CD14-positive monocyte (primary cell): ENCODE data around the gene TNFAIP8L2. TPM values are rescaled to one million over a fixed set of nuclear protein-coding genes. Genes with fewer than 3 reads are reported as not detected.

Experiments used
- DNase-seq, 3 donors: peaks; one replicate each; pipeline ENCODE4 v3.0.0-alpha.2; 2011 to 2022
- H2AFZ ChIP-seq: 2 replicates; pipeline ENCODE4 v1.6.0; 2012; ENCODE audit warnings: mild to moderate bottlenecking, low read depth, low read length, inconsistent platforms; ENCODE audit not compliant: insufficient read depth, poor library complexity, severe bottlenecking
- H3K27ac ChIP-seq, 2 donors: 1 replicate in 1 of 2; 2 replicates in 1 of 2; pipeline ENCODE4 v1.5.1; 2012 to 2013; ENCODE audit warnings: low read length in 2 of 2, control low read depth in 1 of 2, inconsistent platforms in 1 of 2, low read depth in 1 of 2, mild to moderate bottlenecking in 1 of 2
- H3K27me3 ChIP-seq, 2 donors: one replicate each; pipeline versions ENCODE4 v1.6.0 to v1.6.1; 2011 to 2013; ENCODE audit warnings: low read length in 2 of 2; ENCODE audit not compliant: control insufficient read depth in 2 of 2, insufficient read depth in 2 of 2
- H3K36me3 ChIP-seq, 2 donors: replicated peaks in 1 of 2; 1 replicate in 1 of 2; 2 replicates in 1 of 2; pipeline versions ENCODE4 v1.5.1 to v1.6.1; 2012 to 2013; ENCODE audit warnings: low read length in 2 of 2, control low read depth in 1 of 2, inconsistent platforms in 1 of 2, mild to moderate bottlenecking in 1 of 2; ENCODE audit not compliant: insufficient read depth in 2 of 2, control insufficient read depth in 1 of 2
- H3K4me1 ChIP-seq, 2 donors: 1 replicate in 1 of 2; 2 replicates in 1 of 2; pipeline versions ENCODE4 v1.5.1 to v1.6.1; 2012 to 2013; ENCODE audit warnings: low read length in 2 of 2, control low read depth in 1 of 2, inconsistent platforms in 1 of 2, mild to moderate bottlenecking in 1 of 2, moderate library complexity in 1 of 2; ENCODE audit not compliant: insufficient read depth in 2 of 2, control insufficient read depth in 1 of 2
- H3K4me2 ChIP-seq: replicated peaks from 2 replicates; pipeline ENCODE3; 2012; ENCODE audit warnings: low read length, moderate library complexity, mild to moderate bottlenecking; ENCODE audit not compliant: poor library complexity, severe bottlenecking; ENCODE audit errors: extremely low read depth
- H3K4me3 ChIP-seq, 3 experiments: fragments of 200-600 bp in 1 of 3; sonication (generic) in 1 of 3; replicated peaks in 1 of 3; 1 replicate in 2 of 3; 2 replicates in 1 of 3; pipeline ENCODE4 v1.5.1; 2011 to 2013; ENCODE audit warnings: low read length in 3 of 3, mild to moderate bottlenecking in 3 of 3, control low read depth in 2 of 3, low read depth in 2 of 3, inconsistent platforms in 1 of 3, moderate library complexity in 1 of 3
- H3K79me2 ChIP-seq: 2 replicates; pipeline ENCODE4 v1.6.0; 2012; ENCODE audit warnings: mild to moderate bottlenecking, control low read depth, inconsistent platforms, low read length, moderate library complexity; ENCODE audit not compliant: insufficient read depth
- H3K9ac ChIP-seq: 2 replicates; pipeline ENCODE4 v1.6.0; 2017; ENCODE audit warnings: low read length, mild to moderate bottlenecking; ENCODE audit not compliant: insufficient read depth, poor library complexity, severe bottlenecking
- H3K9me3 ChIP-seq, 2 donors: replicated peaks in 1 of 2; 1 replicate in 1 of 2; 2 replicates in 1 of 2; pipeline versions ENCODE4 v1.5.1 to v1.6.1; 2012 to 2013; ENCODE audit warnings: low read length in 2 of 2, control low read depth in 1 of 2; ENCODE audit not compliant: control insufficient read depth in 1 of 2, insufficient read depth in 1 of 2
- H4K20me1 ChIP-seq: 2 replicates; pipeline ENCODE4 v1.6.0; 2012; ENCODE audit warnings: mild to moderate bottlenecking, low read length, control low read depth, moderate library complexity; ENCODE audit not compliant: insufficient read depth
- H3K27ac Mint-ChIP-seq, 7 donors: one replicate each; pipeline ENCODE4 v1.8.0; 2020; ENCODE audit warnings: mild to moderate bottlenecking in 7 of 7, mixed read lengths in 7 of 7, moderate library complexity in 6 of 7, inconsistent platforms in 2 of 7
- H3K27me3 Mint-ChIP-seq, 3 donors: one replicate each; pipeline ENCODE4 v1.8.0; 2021 to 2022; ENCODE audit warnings: low read depth in 3 of 3, mild to moderate bottlenecking in 3 of 3, mixed read lengths in 3 of 3, moderate library complexity in 3 of 3, inconsistent platforms in 1 of 3
- H3K36me3 Mint-ChIP-seq, 2 donors: one replicate each; pipeline ENCODE4 v1.8.0; 2020; ENCODE audit warnings: mixed read lengths in 2 of 2, inconsistent platforms in 1 of 2, mild to moderate bottlenecking in 1 of 2
- H3K4me1 Mint-ChIP-seq: one replicate; pipeline ENCODE4 v1.8.0; 2020; ENCODE audit warnings: mild to moderate bottlenecking, mixed read lengths
- H3K4me3 Mint-ChIP-seq, 2 donors: one replicate each; pipeline ENCODE4 v1.8.0; 2020; ENCODE audit warnings: mild to moderate bottlenecking in 2 of 2, mixed read lengths in 2 of 2, moderate library complexity in 1 of 2
- H3K9me3 Mint-ChIP-seq, 7 donors: one replicate each; pipeline ENCODE4 v1.8.0; 2020 to 2022; ENCODE audit warnings: mixed read lengths in 7 of 7, mild to moderate bottlenecking in 6 of 7, moderate library complexity in 6 of 7, inconsistent platforms in 2 of 7
- WGBS: methylation state at CpG from one replicate; pipeline ENCODE4 v1.1.5; 2013; ENCODE audit warnings: missing lambda C conversion rate; ENCODE audit not compliant: insufficient coverage; 5-methylcytosine and 5-hydroxymethylcytosine counted together
- intact Hi-C, 2 donors: fragments of 100-400 bp; cut with micrococcal nuclease; formaldehyde crosslinking; loops; one replicate each; pipeline versions ENCODE4 v1.15.0 to v1.15.1; 2023
- polyA plus RNA-seq, 3 donors: library from polyadenylated mRNA; depleted of rRNA in 1 of 3; unstranded in 2 of 3; stranded (reverse) in 1 of 3; fragments of 300-500 nt in 2 of 3; fragments of >200 nt in 1 of 3; fragmentation: Illumina TruSeq in 2 of 3; gene quantifications; 1 replicate in 2 of 3; 2 replicates in 1 of 3; pipeline ENCODE4 v1.2.3, GENCODE V29; 2012 to 2021
- TF ChIP-seq, protein P1 (sequence below): fragments of 200-600 bp; IDR thresholded peaks from one replicate; pipeline ENCODE4 v1.8.0; 2022; ENCODE audit warnings: antibody characterized with exemption, mild to moderate bottlenecking

TNFAIP8L2 gene
- polyA plus RNA-seq, 3 donors, result 50.3 to 104 (median 103) TPM

DNA sequence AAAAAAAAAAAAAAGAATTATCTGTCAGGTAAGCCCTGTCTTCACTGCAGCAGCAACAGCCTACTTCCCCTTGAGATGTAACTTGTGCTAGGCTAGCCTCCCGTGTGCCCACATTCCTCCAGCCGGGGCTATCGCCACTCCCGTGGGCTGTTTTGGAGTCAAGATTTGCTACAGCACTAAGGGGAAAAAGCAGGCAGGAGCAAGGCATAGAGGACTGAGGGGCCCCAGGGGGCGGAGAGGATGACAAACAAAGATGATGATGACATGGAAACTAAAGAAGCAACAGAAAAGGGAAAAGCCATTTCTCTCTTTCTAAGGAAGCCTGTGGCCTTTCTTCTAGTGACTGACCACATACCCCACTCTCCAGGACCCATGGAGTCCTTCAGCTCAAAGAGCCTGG is 1.9 kb downstream of the TNFAIP8L2 start:
- H3K36me3 Mint-ChIP-seq, result peaks cover 36 to 45% of the 10 kb centered on the region in 2 donors
- 0% methylated on average over 3 of the region's 5 CpGs for WGBS

DNA sequence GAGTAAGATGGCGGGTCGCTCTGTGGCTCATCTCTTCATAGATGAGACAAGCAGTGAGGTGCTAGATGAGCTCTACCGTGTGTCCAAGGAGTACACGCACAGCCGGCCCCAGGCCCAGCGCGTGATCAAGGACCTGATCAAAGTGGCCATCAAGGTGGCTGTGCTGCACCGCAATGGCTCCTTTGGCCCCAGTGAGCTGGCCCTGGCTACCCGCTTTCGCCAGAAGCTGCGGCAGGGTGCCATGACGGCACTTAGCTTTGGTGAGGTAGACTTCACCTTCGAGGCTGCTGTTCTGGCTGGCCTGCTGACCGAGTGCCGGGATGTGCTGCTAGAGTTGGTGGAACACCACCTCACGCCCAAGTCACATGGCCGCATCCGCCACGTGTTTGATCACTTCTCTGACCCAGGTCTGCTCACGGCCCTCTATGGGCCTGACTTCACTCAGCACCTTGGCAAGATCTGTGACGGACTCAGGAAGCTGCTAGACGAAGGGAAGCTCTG is 2.4 kb downstream of the TNFAIP8L2 start:
- peaks cover 62% of the 10 kb centered on the region for H3K4me1 Mint-ChIP-seq

More for the DNA sequence above, 1.9 kb downstream of the TNFAIP8L2 start:
- Histone ChIP-seq H3K79me2 (peaks cover 66% of the 10 kb centered on the region), H4K20me1 (peaks cover 67% of the 10 kb centered on the region), H2AFZ (peak overlapping the region; percentile 15), H3K36me3 (peaks cover 13 to 43% of the 10 kb centered on the region in 2 donors), H3K4me2 (peak overlapping the region; percentile 88), H3K4me3 (peak overlapping the region; percentile 74 to 91 (median 91)), H3K9ac (peak overlapping the region; percentile 52), H3K27me3 (no peaks in the 10 kb centered on the region), H3K27ac (peak overlapping the region; percentile 60 to 79), H3K4me1 (peaks cover 54 to 65% of the 10 kb centered on the region in 2 donors), H3K9me3 (no peaks in the 10 kb centered on the region)
- H3K27ac Mint-ChIP-seq, result peak overlapping the region; percentile 86 to 96 (median 92)
- H3K27me3 Mint-ChIP-seq, result peaks cover 0 to 7% (median 0%) of the 10 kb centered on the region in 3 donors
- intact Hi-C loops, result loop anchor here in 1 of 2 donors (5.0 kb wide), 2 partner anchors 131 to 396 kb away; no protein-coding TSS in a partner anchor
- TF ChIP-seq, protein P1, sequence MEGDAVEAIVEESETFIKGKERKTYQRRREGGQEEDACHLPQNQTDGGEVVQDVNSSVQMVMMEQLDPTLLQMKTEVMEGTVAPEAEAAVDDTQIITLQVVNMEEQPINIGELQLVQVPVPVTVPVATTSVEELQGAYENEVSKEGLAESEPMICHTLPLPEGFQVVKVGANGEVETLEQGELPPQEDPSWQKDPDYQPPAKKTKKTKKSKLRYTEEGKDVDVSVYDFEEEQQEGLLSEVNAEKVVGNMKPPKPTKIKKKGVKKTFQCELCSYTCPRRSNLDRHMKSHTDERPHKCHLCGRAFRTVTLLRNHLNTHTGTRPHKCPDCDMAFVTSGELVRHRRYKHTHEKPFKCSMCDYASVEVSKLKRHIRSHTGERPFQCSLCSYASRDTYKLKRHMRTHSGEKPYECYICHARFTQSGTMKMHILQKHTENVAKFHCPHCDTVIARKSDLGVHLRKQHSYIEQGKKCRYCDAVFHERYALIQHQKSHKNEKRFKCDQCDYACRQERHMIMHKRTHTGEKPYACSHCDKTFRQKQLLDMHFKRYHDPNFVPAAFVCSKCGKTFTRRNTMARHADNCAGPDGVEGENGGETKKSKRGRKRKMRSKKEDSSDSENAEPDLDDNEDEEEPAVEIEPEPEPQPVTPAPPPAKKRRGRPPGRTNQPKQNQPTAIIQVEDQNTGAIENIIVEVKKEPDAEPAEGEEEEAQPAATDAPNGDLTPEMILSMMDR, result no peak
- H3K4me1 Mint-ChIP-seq, result peaks cover 62% of the 10 kb centered on the region
- no peaks in the 10 kb centered on the region for H3K9me3 Mint-ChIP-seq
- H3K4me3 Mint-ChIP-seq, result peak overlapping the region; percentile 98
- peak in 1 of 3 donors; percentile 37 for DNase-seq

More for the DNA sequence above, 2.4 kb downstream of the TNFAIP8L2 start:
- peak overlapping the region; percentile 88 for H3K4me2 ChIP-seq
- H3K27me3 ChIP-seq, result no peaks in the 10 kb centered on the region
- peaks cover 72% of the 10 kb centered on the region for H4K20me1 ChIP-seq
- peak overlapping the region; percentile 74 to 91 (median 91) for H3K4me3 ChIP-seq
- Mint-ChIP-seq H3K36me3 (peaks cover 36 to 50% of the 10 kb centered on the region in 2 donors), H3K27ac (peak overlapping the region; percentile 86 to 96 (median 92)), H3K9me3 (no peaks in the 10 kb centered on the region), H3K4me3 (peak overlapping the region; percentile 98), H3K27me3 (peaks cover 0 to 7% (median 0%) of the 10 kb centered on the region in 3 donors)
- H3K36me3 ChIP-seq, result peaks cover 17 to 48% of the 10 kb centered on the region in 2 donors
- 69% methylated on average over 21 of the region's 22 CpGs for WGBS
- TF ChIP-seq, protein P1, result no peak
- no peak overlapping the region for H2AFZ ChIP-seq
- intact Hi-C loops, result loop anchor here in 1 of 2 donors (5.0 kb wide), 2 partner anchors 132 to 396 kb away; no protein-coding TSS in a partner anchor
- peak overlapping the region; percentile 52 for H3K9ac ChIP-seq
- peaks cover 69% of the 10 kb centered on the region for H3K79me2 ChIP-seq
- H3K4me1 ChIP-seq, result peaks cover 54 to 65% of the 10 kb centered on the region in 2 donors
- peak in 1 of 3 donors; percentile 34 for DNase-seq
- H3K27ac ChIP-seq, result peak overlapping the region; percentile 60 to 79
- H3K9me3 ChIP-seq, result no peaks in the 10 kb centered on the region
